Activated CD8-positive, alpha-beta T cell treated with anti-CD3 and anti-CD28 coated beads for 36 hours (primary cell): ENCODE data around the gene SLFN12L. TPM values are rescaled to one million over a fixed set of nuclear protein-coding genes. Genes with fewer than 3 reads are reported as not detected.
A peak's percentile ranks its signal among the peaks of the same experiment; 100 is the strongest.
"Not testable (repeated sequence)": the region's sequence is repeated elsewhere in the genome, so short reads cannot be mapped to it uniquely, and the experiment has no call there.

ENCODE experiments used
- ATAC-seq: fragments of 200-7000 bp; cut with Tn5 transposase; one replicate; pipeline ENCODE4 v1.10.0; 2021; ENCODE audit warnings: mild to moderate bottlenecking, moderate library complexity
- CTCF ChIA-PET: fragments of 350-600 bp; sonication (Branson Sonifier 250); formaldehyde crosslinking; loops from one replicate; lab custom pipeline; 2021; ENCODE audit warnings: antibody characterized with exemption; lab: Charles Lee
- POLR2A ChIA-PET: fragments of 350-600 bp; sonication (Branson Sonifier 250); formaldehyde crosslinking; loops from one replicate; lab custom pipeline; 2021; ENCODE audit warnings: antibody characterized with exemption; lab: Charles Lee
- DNase-seq: peaks from one replicate; pipeline ENCODE4 v3.0.0-alpha.2; 2020
- H3K27ac Mint-ChIP-seq: one replicate; pipeline ENCODE4 v1.8.0; 2021; ENCODE audit warnings: mild to moderate bottlenecking, mixed read lengths
- H3K27me3 Mint-ChIP-seq: one replicate; pipeline ENCODE4 v1.8.0; 2021; ENCODE audit warnings: mixed read lengths
- H3K36me3 Mint-ChIP-seq: one replicate; pipeline ENCODE4 v1.8.0; 2021; ENCODE audit warnings: low read depth, mixed read lengths
- H3K4me1 Mint-ChIP-seq: one replicate; pipeline ENCODE4 v1.8.0; 2021; ENCODE audit warnings: low read depth, mixed read lengths
- H3K4me3 Mint-ChIP-seq: one replicate; pipeline ENCODE4 v1.8.0; 2021; ENCODE audit warnings: mild to moderate bottlenecking, moderate library complexity, mixed read lengths
- H3K9me3 Mint-ChIP-seq: one replicate; pipeline ENCODE4 v1.8.0; 2021; ENCODE audit warnings: mixed read lengths
- CTCF ChIP-seq: fragments of 200-600 bp; IDR thresholded peaks from one replicate; pipeline ENCODE4 v1.8.0; 2022; ENCODE audit warnings: antibody characterized with exemption, mild to moderate bottlenecking
- intact Hi-C: fragments of 100-400 bp; cut with micrococcal nuclease; formaldehyde crosslinking; loops from one replicate; pipeline ENCODE4 v1.10.0; 2022
- total RNA-seq, 2 experiments: library from RNA; stranded (reverse); gene quantifications; one replicate each; pipeline ENCODE4 v1.2.3, GENCODE V29; 2021

The SLFN12L gene
- total RNA-seq, 2 experiments from 2014 or later = 41.7 to 42.5 TPM

GRCh38 chr17:35468475-35468874, 69.0 kb downstream of the SLFN12L start:
- POLR2A ChIA-PET = no interaction called here
- no peak for ATAC-seq
- H3K27ac Mint-ChIP-seq = no peak overlapping the region
- no peak for TF ChIP-seq CTCF
- H3K4me1 Mint-ChIP-seq = peaks cover 24% of the 10 kb centered on the region
- peaks cover 42% of the 10 kb centered on the region for H3K36me3 Mint-ChIP-seq
- peaks cover 25% of the 10 kb centered on the region for H3K9me3 Mint-ChIP-seq
- no peaks in the 10 kb centered on the region for H3K27me3 Mint-ChIP-seq
- no peak for DNase-seq
- no peak overlapping the region for H3K4me3 Mint-ChIP-seq
- CTCF ChIA-PET = interaction anchor here (1.4 kb wide), 1 partner anchor 71 kb away, joined by 3 read pairs; no protein-coding TSS in a partner anchor
- intact Hi-C loops = no loop called here

DNA sequence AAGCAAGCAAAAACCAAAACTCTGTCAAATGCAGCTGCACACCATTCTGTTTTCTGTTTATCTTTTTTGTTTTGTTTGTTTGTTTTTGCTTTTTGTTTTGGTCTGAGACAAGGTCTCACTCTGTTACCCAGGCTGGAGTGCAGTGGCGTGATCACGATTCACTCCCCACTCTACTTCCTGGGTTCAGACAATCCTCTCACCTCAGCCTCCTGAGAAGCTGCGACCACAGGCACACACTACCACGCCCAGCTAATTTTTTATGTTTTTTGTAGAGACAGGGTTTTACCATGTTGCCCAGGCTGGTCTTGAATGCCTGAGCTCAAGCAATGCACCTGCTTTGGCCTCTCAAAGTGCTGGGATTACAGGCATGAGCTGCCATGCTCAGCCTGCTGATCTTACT, 69.7 kb downstream of the SLFN12L start:
- Mint-ChIP-seq H3K36me3 (peaks cover 36% of the 10 kb centered on the region), H3K9me3 (peaks cover 22% of the 10 kb centered on the region), H3K27ac (peak overlapping the region; percentile 22), H3K4me1 (peaks cover 24% of the 10 kb centered on the region), H3K4me3 (no peak overlapping the region), H3K27me3 (no peaks in the 10 kb centered on the region)
- POLR2A ChIA-PET = interaction anchor here (0.8 kb wide), 1 partner anchor 20 kb away, joined by 3 read pairs; no protein-coding TSS in a partner anchor
- no peak for TF ChIP-seq CTCF
- peak; percentile 27 for DNase-seq
- CTCF ChIA-PET = interaction anchor here (1.4 kb wide), 1 partner anchor 72 kb away, joined by 3 read pairs; no protein-coding TSS in a partner anchor
- peak; percentile 60 for ATAC-seq
- intact Hi-C loops = no loop called here

DNA sequence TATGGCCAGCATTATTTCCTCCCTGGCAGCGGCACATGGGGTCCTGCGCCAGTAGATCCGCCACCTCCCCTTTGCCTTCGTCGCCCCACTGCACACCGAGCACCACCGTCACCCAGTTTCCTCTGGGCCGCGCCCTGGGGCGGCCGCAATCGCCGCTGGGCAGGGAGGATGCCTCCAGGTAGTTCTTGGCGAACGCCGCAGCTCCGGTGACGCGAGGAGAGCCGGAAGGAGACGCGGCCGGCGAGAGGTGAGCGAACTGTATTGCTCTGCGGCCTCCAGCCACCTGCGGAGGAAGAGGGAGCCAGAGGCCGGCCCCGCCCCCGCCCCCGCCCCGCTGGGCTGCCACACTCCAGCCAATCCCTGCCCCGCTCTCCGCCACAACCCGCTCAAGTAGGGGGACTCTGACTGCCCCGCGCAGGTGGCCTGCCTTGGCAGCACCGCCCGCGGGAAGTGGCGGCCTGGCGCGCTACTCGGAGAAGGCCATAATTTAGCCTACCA, 77.1 kb downstream of the SLFN12L start:
- Mint-ChIP-seq H3K9me3 (peaks cover 28% of the 10 kb centered on the region), H3K4me3 (peak overlapping the region; percentile 68), H3K27me3 (no peaks in the 10 kb centered on the region), H3K27ac (peak overlapping the region; percentile 75), H3K36me3 (peaks cover 28% of the 10 kb centered on the region), H3K4me1 (peaks cover 17% of the 10 kb centered on the region)
- peak; percentile 66 for DNase-seq
- TF ChIP-seq CTCF = no peak
- ChIA-PET CTCF (no interaction called here), POLR2A (interaction anchor here (0.6 kb wide), 1 partner anchor 26 kb away, joined by 3 read pairs; no protein-coding TSS in a partner anchor)
- intact Hi-C loops = no loop called here
- peak; percentile 89 for ATAC-seq

- POLR2A ChIA-PET, H3K4me1 Mint-ChIP-seq: not testable (repeated sequence)
- CTCF ChIA-PET = interaction anchor here (0.8 kb wide), 1 partner anchor 89 kb away, joined by 3 read pairs; no protein-coding TSS in a partner anchor
Observed at GRCh38 chr17:35454035-35454434, 83.4 kb downstream of the SLFN12L start.

DNA sequence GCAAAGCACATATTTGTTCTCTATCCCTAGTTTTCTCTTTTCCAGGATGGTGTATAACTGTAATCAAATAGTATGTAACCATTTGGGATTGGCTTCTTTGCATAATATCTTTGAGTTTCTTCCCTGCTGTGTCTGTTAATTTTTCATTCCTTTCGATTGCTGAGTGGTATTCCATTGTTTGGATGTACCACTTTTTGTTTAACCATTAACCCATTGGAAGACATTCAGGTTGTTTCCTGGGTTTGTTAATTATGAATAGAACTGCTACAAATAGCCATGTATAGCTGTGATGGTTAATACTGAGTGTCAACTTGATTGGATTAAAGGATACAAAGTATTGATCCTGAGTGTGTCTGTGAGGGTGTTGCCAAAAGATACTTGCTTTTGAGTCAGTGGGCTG, 84.3 kb downstream of the SLFN12L start:
- ChIA-PET CTCF (no interaction called here), POLR2A (no interaction called here)
- Mint-ChIP-seq H3K4me1 (peaks cover 6% of the 10 kb centered on the region), H3K27me3 (no peaks in the 10 kb centered on the region), H3K9me3 (peaks cover 17% of the 10 kb centered on the region), H3K27ac (no peak overlapping the region), H3K36me3 (peaks cover 7% of the 10 kb centered on the region), H3K4me3 (no peak overlapping the region)
- ATAC-seq (no peak), DNase-seq (no peak)
- intact Hi-C loops = no loop called here
- TF ChIP-seq CTCF = no peak

More at GRCh38 chr17:35454035-35454434, 83.4 kb downstream of the SLFN12L start:
- H3K27ac Mint-ChIP-seq, H3K4me3 Mint-ChIP-seq, intact Hi-C loops, H3K27me3 Mint-ChIP-seq, DNase-seq, H3K36me3 Mint-ChIP-seq, ATAC-seq: not testable (repeated sequence)
- peaks cover 24% of the 10 kb centered on the region for H3K9me3 Mint-ChIP-seq
